OCI-LY1 (cell line): ENCODE measurements around the gene DNAAF3.

ENCODE experiments used
- H2AFZ ChIP-seq: fragments of 200-600 bp; sonication (generic), shearing (Covaris generic); 2 replicates; pipeline ENCODE4 v1.6.0; 2014; ENCODE audit warnings: antibody characterized with exemption, mild to moderate bottlenecking, low read length
- H3F3A ChIP-seq: fragments of 200-600 bp; sonication (generic), shearing (Covaris generic); 2 replicates; pipeline ENCODE4 v1.6.0; 2014; ENCODE audit warnings: mild to moderate bottlenecking, antibody characterized with exemption, low read length, moderate library complexity; ENCODE audit not compliant: insufficient read depth
- H3K27ac ChIP-seq: fragments of 200-600 bp; sonication (generic); 2 replicates; pipeline ENCODE4 v1.5.1; 2014; ENCODE audit warnings: low read length, mixed run types, mild to moderate bottlenecking, low read depth; ENCODE audit not compliant: poor library complexity, severe bottlenecking
- H3K27me3 ChIP-seq: fragments of 200-600 bp; sonication (generic); 2 replicates; pipeline ENCODE4 v1.6.0; 2014; ENCODE audit warnings: antibody characterized with exemption, mild to moderate bottlenecking, low read length, moderate library complexity; ENCODE audit not compliant: insufficient read depth
- H3K36me3 ChIP-seq: fragments of 200-600 bp; sonication (generic); 2 replicates; pipeline ENCODE4 v1.6.1; 2014; ENCODE audit warnings: mild to moderate bottlenecking, antibody characterized with exemption, low read length, moderate library complexity, mixed read lengths; ENCODE audit not compliant: insufficient read depth
- H3K4me1 ChIP-seq: fragments of 200-600 bp; sonication (generic); 2 replicates; pipeline ENCODE4 v1.5.1; 2014; ENCODE audit warnings: mild to moderate bottlenecking, low read length, moderate library complexity; ENCODE audit not compliant: insufficient read depth, severe bottlenecking
- H3K4me2 ChIP-seq: fragments of 200-600 bp; sonication (generic), shearing (Covaris generic); 2 replicates; pipeline ENCODE4 v1.6.1; 2014; ENCODE audit warnings: low read length
- H3K4me3 ChIP-seq: fragments of 200-600 bp; sonication (generic); 2 replicates; pipeline ENCODE4 v1.5.1; 2014; ENCODE audit warnings: low read length, low read depth, mild to moderate bottlenecking, mixed read lengths; ENCODE audit not compliant: poor library complexity, severe bottlenecking
- H3K79me2 ChIP-seq: fragments of 200-600 bp; shearing (Covaris generic); 2 replicates; pipeline ENCODE4 v1.6.1; 2016; ENCODE audit warnings: mixed run types, low read length, mixed read lengths; ENCODE audit not compliant: insufficient read depth
- H3K9ac ChIP-seq: fragments of 200-600 bp; sonication (generic), shearing (Covaris generic); 2 replicates; pipeline ENCODE4 v1.6.1; 2014; ENCODE audit warnings: mild to moderate bottlenecking, low read length, mixed read lengths
- H3K9me2 ChIP-seq: fragments of 200-600 bp; sonication (generic), shearing (Covaris generic); 2 replicates; pipeline ENCODE4 v1.6.1; 2014; ENCODE audit warnings: low read depth, mild to moderate bottlenecking, low read length, mixed read lengths
- H3K9me3 ChIP-seq: fragments of 200-600 bp; shearing (Covaris generic); 2 replicates; pipeline ENCODE4 v1.6.1; 2014; ENCODE audit warnings: low read length, mixed read lengths
- H4K20me1 ChIP-seq: fragments of 200-600 bp; sonication (generic), shearing (Covaris generic); 2 replicates; pipeline ENCODE4 v1.6.0; 2016; ENCODE audit warnings: mild to moderate bottlenecking, low read length; ENCODE audit not compliant: insufficient read depth
- CTCF ChIP-seq: fragments of 200-600 bp; sonication (generic), shearing (Covaris generic); IDR thresholded peaks from 2 replicates; pipeline ENCODE4 v1.5.1; 2017; ENCODE audit warnings: mild to moderate bottlenecking, antibody characterized with exemption, low read length, moderate library complexity, mixed read lengths
- EZH2 ChIP-seq: fragments of 200-600 bp; sonication (generic), shearing (Covaris generic); IDR thresholded peaks from 2 replicates; pipeline ENCODE4 v1.8.0; 2017; ENCODE audit warnings: borderline replicate concordance, mixed run types, mild to moderate bottlenecking, antibody characterized with exemption, low read length, moderate library complexity, mixed read lengths

DNAAF3 gene

DNA sequence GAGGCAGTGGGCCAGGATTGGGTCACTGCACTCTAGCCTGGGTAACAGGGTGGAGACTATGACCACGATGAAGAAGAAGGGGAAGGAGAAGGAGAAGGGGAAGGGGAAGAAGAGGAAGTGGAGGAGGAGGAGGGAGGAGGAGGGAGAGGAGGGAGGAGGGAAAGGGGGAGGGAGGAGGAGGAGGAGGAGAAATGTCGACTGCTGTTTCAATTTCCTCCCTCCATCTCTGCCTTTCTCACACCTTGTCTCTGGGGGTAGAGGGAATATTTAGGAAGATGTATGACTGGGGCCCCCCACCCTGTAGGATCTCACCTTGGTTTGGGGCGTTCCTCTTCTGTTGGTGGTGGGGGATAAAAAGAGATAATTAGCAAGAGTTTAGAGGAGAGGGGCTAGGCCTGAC is 21.2 kb downstream of the DNAAF3 start:
- Histone ChIP-seq H2AFZ (no peak overlapping the region), H3K9me3 (no peaks in the 10 kb centered on the region), H3K9me2 (no peaks in the 10 kb centered on the region), H3K9ac (no peak overlapping the region), H4K20me1 (no peaks in the 10 kb centered on the region), H3K4me1 (peaks cover 4% of the 10 kb centered on the region), H3K36me3 (no peaks in the 10 kb centered on the region), H3K27me3 (no peaks in the 10 kb centered on the region), H3K79me2 (no peaks in the 10 kb centered on the region), H3K4me2 (no peak overlapping the region), H3K4me3 (no peak overlapping the region), H3K27ac (no peak overlapping the region), H3F3A (no peaks in the 10 kb centered on the region)
- TF ChIP-seq EZH2 = no peak
- TF ChIP-seq CTCF = no peak

DNA sequence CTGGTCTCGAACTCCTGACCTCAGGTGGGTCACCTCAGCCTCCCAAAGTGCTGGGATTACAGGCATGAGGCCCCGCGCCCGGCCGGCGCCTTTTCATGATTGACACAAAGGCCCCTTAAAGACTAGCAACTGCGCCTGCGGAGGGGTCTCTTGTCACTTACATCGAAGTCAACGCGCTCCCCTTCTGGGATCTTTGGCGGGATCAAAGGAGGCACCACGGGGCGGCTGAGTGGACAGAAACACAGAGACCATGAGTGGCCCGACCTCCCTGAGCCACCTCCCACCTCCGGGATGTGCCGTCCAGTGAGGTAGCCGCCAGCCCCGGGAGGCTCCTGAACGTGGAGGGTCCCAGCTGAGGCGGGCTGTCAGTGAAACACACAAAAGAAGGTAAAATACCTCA is 24.7 kb downstream of the DNAAF3 start:
- H3K27ac ChIP-seq = no peak overlapping the region
- TF ChIP-seq EZH2 = no peak
- TF ChIP-seq CTCF = no peak
- H3K4me1 ChIP-seq = peaks cover 2% of the 10 kb centered on the region
- no peaks in the 10 kb centered on the region for H4K20me1 ChIP-seq
- no peaks in the 10 kb centered on the region for H3K9me2 ChIP-seq
- no peaks in the 10 kb centered on the region for H3K9me3 ChIP-seq
- H2AFZ ChIP-seq = no peak overlapping the region
- no peaks in the 10 kb centered on the region for H3F3A ChIP-seq
- no peaks in the 10 kb centered on the region for H3K36me3 ChIP-seq
- H3K4me3 ChIP-seq = no peak overlapping the region
- H3K79me2 ChIP-seq = no peaks in the 10 kb centered on the region
- no peak overlapping the region for H3K4me2 ChIP-seq
- H3K27me3 ChIP-seq = no peaks in the 10 kb centered on the region
- H3K9ac ChIP-seq = no peak overlapping the region

GRCh38 chr19:55137915-55138314 is 28.5 kb downstream of the DNAAF3 start:
- peaks cover 2% of the 10 kb centered on the region for H3K27me3 ChIP-seq
- no peak overlapping the region for H3K9ac ChIP-seq
- H3K4me3 ChIP-seq = no peak overlapping the region
- no peak overlapping the region for H2AFZ ChIP-seq
- no peaks in the 10 kb centered on the region for H3K79me2 ChIP-seq
- no peaks in the 10 kb centered on the region for H3K9me3 ChIP-seq
- H4K20me1 ChIP-seq = no peaks in the 10 kb centered on the region
- TF ChIP-seq CTCF (no peak), EZH2 (no peak)
- H3K4me1 ChIP-seq = peaks cover 4% of the 10 kb centered on the region
- no peaks in the 10 kb centered on the region for H3K36me3 ChIP-seq
- no peaks in the 10 kb centered on the region for H3K9me2 ChIP-seq
- no peaks in the 10 kb centered on the region for H3F3A ChIP-seq
- H3K4me2 ChIP-seq = no peak overlapping the region
- no peak overlapping the region for H3K27ac ChIP-seq
